Esophagus muscularis mucosa (tissue), 4 donors: ENCODE data around the gene GNA12.

ENCODE experiments used
- CTCF ChIP-seq, 3 experiments: fragments of 200-600 bp in 2 of 3; fragments of 450-650 bp in 1 of 3; sonication (generic) in 2 of 3; IDR thresholded peaks; one replicate each; pipeline ENCODE4 v1.5.1; 2017 to 2019; ENCODE audit warnings: antibody characterized with exemption in 3 of 3, mild to moderate bottlenecking in 2 of 3, moderate library complexity in 1 of 3
- EP300 ChIP-seq: sonication (generic); formaldehyde crosslinking; IDR thresholded peaks from one replicate; pipeline ENCODE4 v1.6.1; 2017; ENCODE audit warnings: antibody characterized with exemption
- POLR2A ChIP-seq: fragments of 450-650 bp; IDR thresholded peaks from one replicate; pipeline ENCODE4 v1.6.1; 2017; ENCODE audit warnings: antibody characterized with exemption, moderate library complexity, mild to moderate bottlenecking, low read depth
- POLR2AphosphoS5 ChIP-seq, 2 donors: sonication (generic); formaldehyde crosslinking; IDR thresholded peaks; one replicate each; pipeline ENCODE4 v1.6.1; 2017; ENCODE audit warnings: antibody characterized with exemption in 2 of 2

GRCh38 chr7:2787251-2787951 is 56.7 kb downstream of the GNA12 start:
- TF ChIP-seq CTCF (IDR thresholded peaks at IDR 0.05) (no peak), POLR2A (no peak), EP300 (no peak), POLR2AphosphoS5 (IDR thresholded peaks at IDR 0.05) (no peak)
